NT2/D1 (cell line): ENCODE measurements around the gene CXCL8.

ENCODE experiments used
- SUZ12 ChIP-seq: IDR thresholded peaks from 2 replicates; pipeline ENCODE4 v1.6.1; 2011; ENCODE audit not compliant: insufficient read length, insufficient read depth; ENCODE audit errors: extremely low read depth
- YY1 ChIP-seq: IDR thresholded peaks from 2 replicates; pipeline ENCODE4 v1.6.1; 2011; ENCODE audit not compliant: insufficient read length, insufficient read depth
- ZNF274 ChIP-seq: IDR thresholded peaks from 2 replicates; pipeline ENCODE4 v1.6.1; 2011; ENCODE audit warnings: mild to moderate bottlenecking, low read depth, low read length

DNA sequence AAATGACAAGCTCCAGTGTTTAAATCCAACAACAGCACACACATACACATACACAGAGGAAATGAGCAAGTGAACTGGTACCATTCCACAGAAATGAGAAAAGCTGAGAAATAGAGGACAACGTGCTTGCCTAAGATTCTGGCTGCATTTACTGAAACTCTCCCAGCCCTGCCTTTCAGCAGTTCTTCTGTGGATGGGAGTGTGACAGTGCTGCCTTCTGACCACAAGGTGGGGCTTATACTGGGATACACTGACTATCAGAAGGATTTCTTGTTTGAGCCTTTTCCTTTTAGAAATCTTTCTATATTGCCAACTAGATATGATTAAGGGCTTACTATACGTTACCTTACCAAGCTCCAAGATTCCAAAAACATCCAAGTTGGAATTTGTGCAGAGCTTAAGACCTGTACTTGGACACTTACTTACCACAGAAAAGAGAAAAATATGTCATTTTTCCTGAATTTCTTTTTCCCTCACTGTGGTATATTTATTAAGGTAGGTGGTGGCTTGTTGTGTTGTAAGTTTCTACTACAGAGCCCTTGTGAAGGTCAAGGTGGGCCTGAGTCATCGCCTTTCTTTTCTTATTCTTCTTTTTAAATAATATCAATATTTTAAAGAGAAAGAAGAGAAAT lies 10.7 kb upstream of the CXCL8 start:
- TF ChIP-seq YY1 (no peak), SUZ12 (no peak), ZNF274 (no peak)
